GM04503 (cell line): ENCODE measurements around the gene ASPSCR1.

Source experiments
- DNase-seq: peaks from one replicate; pipeline ENCODE4 v3.0.0-alpha.2; 2012; ENCODE audit warnings: low read depth

Gene ASPSCR1

DNA sequence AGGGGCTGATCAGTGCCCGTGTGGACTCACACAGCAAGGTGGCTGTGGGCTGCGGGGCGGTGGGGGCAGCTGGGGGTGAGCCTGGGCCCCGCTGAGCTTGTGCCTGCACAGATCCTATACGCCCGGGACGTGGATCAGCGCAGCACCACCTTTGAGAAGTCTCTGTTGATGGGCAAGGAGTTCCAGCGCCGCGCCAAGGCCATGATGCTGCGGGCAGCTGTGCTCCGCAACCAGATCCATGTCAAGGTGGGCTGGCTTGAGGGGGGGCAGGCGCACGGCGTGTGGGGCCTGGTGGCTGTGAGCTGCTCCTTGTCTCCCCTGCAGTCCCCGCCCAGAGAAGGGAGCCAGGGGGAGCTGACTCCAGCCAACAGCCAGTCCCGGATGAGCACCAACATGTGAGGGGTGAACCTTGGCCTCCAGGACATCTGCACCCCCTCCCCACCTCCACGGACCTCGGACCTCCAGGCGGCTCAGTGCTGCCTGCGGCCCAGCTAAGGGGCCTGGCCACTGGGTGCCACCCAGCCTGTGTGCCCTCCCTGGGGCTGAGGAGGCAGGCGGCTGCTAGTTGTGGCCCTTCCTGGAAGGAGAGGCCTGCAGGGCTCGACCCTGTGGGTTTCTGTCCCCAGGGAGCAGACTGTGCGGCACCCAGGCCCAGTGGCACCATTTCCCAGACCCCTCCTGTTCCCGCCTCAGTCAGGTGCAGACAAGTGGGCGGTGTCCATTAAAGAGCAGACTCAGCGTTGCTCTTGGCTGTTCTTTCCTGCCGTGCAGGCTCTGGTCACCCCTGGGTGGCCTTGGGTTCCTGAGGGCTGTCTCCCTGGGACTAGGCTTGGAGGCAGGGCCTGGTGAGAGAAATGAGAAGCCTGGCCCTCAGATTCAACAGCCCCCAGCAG, 79.5 kb downstream of the ASPSCR1 start:
- no peak for DNase-seq

DNA sequence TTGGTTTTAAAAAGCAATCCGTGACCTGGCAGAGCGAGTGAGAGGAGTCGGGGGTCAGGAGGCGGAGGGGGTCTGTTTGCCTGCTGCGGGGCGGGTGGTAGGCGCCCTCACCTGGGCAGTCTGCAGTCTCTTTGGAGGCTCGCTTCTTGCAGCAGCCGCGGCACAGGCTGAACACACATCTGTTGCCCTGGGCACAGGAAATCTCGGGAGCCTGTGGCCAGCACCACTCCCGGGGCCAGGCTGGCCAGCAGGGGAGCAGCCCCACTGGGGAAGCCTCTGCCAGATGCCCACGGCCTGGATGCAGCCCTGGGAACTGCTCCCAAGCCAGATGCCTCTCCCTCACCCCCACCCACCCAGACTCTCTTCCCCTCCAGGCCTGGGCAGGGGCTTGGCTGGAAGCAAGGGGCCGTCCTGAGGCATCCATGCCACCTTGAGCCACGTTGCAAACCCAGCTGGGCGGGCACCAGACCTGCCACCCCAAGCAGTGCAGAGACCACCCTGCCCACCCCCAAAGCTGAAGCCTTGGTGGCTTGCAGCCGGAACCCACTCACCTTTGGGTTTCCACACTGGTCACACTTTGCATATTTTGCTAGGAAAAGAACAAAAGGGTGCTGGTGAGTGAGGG, 80.9 kb downstream of the ASPSCR1 start:
- no peak for DNase-seq

DNA sequence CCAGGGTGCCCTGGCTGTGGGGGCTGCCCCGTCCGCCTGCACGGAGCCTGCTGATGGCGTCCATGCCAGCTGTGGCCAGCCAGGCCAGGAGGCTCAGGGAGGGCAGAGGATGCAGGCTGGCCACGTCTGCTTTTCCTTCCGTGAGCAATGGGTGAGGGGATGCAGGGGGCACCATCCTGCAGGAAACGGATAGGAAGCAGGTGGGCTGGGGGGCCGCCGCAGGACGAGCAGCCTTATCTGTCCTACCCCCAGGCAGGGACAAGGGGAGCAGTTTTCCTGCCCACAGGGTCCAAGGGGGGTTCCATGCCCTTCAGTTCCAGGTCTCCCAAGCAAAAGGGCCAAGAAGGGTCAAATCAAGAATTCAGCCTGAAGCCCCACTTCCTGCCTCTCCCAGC, 81.4 kb downstream of the ASPSCR1 start:
- no peak for DNase-seq

DNA sequence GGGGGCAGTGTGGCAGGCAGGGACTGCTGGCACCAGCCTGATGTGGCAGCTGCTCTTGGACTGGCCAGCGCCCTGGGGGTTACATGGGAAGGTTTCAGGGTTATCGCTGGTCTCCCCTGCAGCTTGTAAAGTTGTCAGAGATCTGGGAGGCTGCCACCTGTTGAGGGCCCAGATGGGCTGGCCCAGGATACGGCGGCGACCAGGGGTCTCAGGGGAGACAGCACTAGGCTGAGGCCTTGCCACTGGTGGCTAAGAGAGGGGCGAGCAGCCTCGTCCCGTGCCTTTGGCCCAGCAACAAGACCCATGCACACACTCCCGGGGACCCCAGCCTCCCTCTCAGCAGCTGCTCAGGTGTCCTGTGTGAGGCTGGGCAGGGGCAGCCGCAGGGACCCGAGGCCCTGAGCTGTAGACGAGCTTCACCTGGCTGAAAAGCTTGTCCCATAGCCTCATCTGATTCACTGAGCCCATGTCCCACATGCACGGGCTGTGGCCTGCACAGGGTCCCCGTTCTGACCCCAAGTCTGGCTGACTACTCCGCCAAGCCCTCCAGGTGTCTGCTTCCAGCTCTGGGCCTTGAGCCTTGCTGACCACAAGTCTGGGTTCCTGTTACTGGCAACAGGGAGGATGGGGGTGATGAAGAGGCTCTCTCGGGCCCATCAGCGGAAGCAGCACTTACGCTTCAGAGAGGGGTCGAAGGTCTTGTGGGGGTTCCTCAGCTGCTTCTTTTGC, 82.0 kb downstream of the ASPSCR1 start:
- no peak for DNase-seq

DNA sequence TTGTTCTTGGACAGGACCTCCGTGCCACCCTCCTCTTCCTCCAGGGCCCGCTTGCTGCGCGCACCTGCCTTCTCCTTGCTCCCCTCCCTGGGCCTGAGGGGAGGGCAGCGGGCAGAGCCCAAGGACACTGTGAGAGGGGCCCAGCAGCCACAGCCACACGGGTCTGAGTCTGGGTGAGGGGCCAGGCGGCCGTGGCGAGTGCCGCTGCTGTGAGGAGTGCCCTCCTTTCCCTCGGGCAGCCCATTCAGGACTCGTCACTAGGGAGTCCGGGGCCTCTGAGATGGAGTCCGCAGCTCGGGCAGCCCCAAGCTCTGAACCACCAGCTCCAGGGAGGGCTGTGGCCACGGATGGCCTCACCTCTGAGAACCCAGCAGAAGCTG, 82.6 kb downstream of the ASPSCR1 start:
- DNase-seq, result no peak

DNA sequence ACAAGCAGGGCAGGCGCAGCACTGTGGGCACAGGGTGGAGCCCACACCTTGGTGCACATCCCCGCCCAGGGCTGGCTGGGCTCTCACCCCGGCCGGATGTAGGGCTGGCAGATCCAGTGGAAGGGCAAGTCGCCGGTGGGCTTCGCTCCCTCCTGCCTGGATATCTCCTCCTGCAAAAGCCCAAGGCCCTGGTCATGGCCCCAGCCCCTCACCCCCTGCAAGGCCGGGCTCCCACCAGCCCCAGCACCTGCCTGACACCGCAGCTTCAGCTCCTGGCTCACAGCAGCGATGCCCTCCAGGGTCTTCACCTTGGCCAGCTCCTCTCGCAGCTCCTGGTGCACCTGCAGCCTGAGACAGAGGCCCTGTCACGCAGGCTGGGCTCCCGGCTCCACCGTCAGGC, 83.2 kb downstream of the ASPSCR1 start:
- DNase-seq, result no peak

DNA sequence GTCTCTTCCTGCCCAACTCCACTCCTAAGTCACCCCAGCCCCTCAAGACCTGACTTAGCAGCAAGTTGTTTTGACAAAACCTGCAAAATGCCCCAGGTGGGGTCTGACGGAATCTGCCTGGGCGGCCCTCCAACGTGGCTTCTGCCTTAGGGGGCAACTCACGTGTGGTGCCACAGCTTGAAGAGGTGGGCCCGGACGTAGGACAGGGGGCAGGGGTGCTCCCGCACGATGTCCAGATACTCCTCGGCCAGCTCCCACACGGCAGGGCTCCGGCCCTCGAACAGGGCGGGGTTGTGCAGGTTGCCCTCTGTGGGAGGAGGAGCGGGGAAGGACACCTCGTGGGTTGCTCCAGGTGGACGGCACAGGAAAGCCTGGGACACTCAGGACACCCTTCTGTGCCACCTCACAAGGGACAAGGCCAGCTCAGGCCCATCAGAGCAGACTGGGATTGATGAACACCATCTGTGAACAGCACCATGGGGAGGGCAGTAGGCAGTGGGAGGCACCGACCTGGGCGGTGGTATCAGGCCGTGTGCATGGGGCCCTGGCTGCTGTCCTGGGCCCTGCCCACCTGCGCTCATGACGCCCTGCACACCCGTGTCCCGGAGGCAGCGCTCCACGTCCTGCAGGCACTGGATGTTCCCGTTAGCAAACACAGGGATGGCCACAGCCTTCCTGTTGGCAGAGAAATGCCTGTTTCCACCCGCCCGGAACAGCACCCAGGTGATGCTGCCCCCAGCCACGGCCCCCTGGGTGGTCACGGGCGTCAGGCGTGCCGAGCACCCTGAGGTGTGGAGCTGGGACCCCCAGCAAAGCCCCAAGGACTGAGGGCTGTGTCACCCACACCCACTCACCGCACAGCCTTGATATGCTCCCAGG, 83.9 kb downstream of the ASPSCR1 start:
- DNase-seq, result no peak

DNA sequence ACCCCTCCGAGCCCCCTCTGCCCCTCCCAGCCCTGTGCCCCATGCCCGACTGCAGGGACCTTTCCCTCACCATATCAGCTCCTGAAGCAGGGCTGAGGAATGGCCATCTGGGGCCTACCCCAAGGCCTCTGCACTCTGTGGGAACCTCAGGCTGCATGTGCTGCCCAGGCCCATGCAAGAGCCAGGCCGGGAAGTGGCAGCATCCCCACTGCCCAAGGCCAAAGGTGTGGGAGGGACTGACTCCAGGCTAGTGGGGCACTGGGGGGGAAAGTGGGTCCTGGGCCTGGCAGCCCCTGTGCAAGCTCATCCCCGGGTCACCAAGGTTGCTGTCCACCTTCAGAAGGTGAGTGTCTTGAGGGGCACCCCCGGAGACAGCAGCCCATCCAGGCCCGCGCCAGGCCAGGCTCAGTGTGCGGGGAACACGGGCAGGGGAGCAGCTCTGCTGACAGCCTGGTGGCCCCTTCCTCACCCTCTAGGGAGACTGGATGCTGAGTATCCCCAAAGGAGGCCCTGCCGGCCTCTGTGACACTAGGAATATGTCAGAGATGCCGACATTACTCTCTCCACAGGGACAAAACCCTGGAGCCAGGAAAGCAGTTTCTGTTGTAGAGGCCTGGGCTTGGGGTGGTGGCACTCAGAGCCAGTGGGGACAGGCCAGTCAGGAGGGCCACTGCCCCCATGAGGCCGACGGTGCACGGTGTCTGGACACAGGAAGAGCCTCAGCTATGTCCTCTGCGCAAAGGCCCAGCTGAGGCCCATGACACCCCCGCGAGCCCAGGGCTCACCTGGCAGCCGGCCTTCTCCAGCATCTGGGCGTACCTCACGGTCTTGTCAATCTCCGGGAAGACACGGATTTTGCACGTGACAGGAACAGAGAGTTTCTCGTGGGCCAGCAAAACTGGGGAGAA, 84.9 kb downstream of the ASPSCR1 start:
- no peak for DNase-seq

DNA sequence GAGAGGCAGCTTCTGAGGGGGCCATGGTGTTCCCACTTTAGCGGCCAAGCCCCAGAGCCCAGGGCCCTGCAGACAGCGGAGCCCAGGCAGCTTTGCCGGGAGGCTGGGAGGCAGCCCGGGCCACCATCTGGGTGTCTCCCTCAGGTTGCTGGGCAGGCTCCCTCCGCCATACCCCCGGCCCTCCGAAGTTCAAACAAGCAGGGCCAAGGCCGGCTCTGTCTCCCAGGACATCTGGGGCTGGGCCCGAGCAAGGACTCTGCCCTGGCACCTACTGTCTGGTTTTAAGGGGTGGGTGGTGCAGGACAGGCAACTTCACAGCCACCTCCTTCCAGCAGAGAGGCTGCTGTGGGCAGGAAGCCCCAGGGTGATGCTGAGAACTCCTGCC, 85.5 kb downstream of the ASPSCR1 start:
- no peak for DNase-seq

DNA sequence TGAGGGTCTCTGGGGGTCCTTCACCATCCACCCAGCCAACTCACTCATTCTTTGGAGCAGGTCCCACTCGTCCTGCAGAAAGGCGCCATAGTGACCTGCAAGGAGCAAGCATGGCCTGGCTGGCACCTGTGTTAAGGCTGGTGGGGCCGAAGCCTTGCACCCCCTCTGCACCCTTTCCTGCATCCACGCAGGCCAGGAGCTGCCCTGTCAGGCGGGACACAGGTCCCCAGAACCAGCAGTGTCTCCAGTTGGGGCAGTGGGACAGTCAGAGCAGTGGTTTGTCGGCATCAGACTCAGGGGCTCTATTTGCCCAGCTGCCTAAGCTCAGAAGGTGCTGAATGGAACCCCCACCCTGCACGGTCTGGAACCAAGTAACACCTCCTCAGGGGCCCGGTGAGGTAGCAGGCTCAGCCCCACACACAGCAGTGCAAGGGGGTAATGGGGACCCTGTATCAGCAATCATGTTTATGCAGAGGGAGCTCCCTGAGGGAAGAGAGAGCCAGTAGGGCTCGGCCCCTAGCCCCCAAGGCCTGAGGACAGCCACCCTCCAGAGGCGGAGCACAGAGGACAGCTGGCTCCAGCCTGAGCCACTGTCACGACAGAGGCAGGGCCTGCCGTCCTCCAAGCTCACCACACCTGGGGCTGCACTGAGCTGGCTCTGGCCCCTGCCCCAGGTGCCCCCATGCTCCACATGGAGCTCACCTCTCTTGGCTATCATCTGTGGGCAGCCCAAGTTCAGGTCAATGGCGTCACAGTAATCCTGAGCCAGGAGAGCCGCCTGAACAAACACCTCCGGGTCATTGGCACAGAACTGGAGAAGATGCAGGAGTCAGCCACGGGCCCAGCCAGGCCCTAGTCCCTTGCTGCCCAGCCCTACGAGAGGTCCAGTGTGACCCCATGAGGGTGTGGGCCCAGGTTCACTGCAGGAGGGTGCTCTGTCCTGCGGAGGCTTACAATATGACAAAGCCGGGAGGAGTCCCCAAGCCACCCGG, 86.3 kb downstream of the ASPSCR1 start:
- no peak for DNase-seq

DNA sequence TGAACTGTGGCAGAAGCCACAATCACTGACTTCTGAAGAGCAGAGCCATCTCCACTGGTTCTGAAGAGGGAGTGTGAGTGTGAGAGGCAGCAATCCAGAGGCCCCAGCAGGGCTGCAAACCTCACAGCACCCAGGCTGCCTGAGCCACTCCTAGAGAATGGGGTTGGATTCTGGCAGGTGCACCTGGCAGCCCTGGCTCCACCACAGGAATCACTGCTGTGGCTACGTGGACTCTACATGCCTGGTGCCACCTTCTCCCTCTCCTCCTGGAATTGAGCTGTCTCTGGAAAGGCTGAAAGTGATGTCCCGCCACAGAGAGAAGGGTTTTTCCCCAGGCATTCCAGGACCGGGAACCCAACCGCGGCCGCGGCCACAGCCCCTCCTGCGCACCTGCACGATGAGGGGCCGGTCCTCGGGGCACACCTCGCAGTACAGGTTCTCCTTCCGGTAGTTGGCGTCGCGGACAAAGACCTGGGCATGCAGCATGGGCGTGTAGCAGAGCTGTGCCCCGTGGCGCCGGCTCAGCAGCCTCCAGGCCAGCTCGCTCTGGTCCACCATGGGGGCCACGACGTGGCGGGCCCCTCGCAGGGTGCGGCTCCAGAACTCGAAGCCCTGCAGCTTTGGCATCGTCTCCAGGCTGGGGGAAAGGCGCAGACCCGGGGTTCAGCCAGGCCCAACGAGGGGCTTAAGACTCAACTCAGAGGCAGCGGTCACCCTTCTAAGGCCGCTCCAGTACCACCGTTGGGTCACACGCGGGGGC, 87.2 kb downstream of the ASPSCR1 start:
- DNase-seq, result no peak

DNA sequence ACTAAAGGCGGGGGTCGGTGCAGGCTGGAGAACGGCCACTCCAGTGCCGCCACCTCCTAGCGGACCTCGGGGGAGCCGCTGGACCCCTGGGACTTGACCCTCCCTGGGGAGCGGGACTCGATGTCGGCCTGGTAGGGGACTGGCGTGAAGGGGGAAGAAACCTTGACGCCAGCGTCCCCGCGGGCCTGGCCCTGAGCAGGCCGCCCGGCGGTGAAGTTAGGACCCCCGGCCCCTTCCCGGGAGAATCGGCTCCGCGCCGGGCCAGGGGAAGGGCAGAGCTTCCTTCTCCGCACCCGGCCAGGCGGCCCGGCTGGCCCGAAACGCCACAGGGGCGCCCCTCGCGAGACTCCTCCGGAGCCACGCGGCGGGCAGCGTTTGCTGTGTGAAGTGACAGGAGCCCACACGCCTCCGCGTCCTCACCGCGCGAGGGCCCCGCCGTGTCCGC, 87.8 kb downstream of the ASPSCR1 start:
- DNase-seq, result no peak

DNA sequence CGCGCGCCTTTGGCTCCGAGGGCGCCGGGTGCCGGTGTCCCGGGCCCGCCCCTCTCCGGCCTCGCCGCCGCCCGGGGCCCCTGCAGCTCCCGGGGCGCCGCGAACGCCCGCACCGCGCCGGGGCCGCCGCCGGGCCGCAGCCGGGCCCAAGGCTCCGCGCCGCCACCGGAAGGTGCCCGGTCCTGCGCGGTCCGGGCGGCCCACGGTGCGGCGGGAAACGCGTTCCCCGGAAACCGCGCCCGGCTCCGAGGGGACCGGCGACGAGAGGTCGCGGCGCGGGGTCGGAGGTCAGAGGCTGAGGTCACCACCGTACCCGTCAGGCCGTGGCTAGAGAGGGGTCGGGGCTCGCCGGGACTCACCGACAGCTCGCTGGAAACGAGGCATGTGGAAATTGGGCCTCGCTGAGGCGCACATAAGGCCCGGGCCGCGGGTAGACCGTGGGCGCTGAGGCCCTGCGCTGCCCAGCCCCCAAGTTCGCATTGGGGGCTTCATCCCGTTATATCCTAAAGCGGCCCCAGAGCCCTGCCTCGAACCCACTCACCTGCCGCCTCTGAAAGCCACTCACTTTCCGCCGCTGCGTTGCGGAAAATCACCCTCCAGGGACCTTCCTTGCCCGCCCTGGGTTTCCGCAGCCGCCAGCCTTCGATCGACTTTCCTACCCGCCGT, 88.3 kb downstream of the ASPSCR1 start, which contains the start of gene DUS1L:
DUS1L (minus strand) TSS at position 167 of the 666 bp plus-strand sequence. CDS start 745 bp downstream, outside the sequence.
- no peak for DNase-seq
